ENCODE data around the gene VPS33A.

GRCh38 chr12:122282061-122282460, 15.8 kb upstream of the VPS33A start:
- TF ChIP-seq EZH2 (IDR thresholded peaks at IDR 0.05; ENCODE audit: insufficient read depth, low read length), result no peak
- no peak for TF ChIP-seq CTCF (IDR thresholded peaks at IDR 0.05; ENCODE audit: insufficient read depth, low read depth, low read length)

Data from astrocyte (in vitro differentiated cells and primary cell).